Endothelial cell of umbilical vein (primary cell): ENCODE measurements around the gene MAB21L2. TPM values are rescaled to one million over a fixed set of nuclear protein-coding genes. Genes with fewer than 3 reads are reported as not detected.

Source experiments
- BruUV-seq: library from RNA; stranded (reverse); fragments of 400-500 nt; replicated peaks from 2 replicates; lab custom pipeline; 2021; lab: Mats Ljungman, UMichigan
- CTCF ChIA-PET: fragments of 300-600, 350-600 bp; sonication (Branson Sonifier 250); formaldehyde crosslinking; loops from one replicate; lab custom pipeline; 2021; ENCODE audit warnings: antibody characterized with exemption, inconsistent platforms; lab: Charles Lee
- POLR2A ChIA-PET: fragments of 300-600, 350-600 bp; sonication (Branson Sonifier 250); formaldehyde crosslinking; loops from one replicate; lab custom pipeline; 2021; ENCODE audit warnings: antibody characterized with exemption, inconsistent platforms; lab: Charles Lee
- DNase-seq: peaks from one replicate; pipeline ENCODE4 v3.0.0-alpha.2; 2011; ENCODE audit warnings: low read depth, low spot score
- FAIRE-seq: peaks from 2 replicates; lab custom pipeline; 2011; peaks lifted over from hg19 to GRCh38; lab: Jason Lieb, UNC
- H2AFZ ChIP-seq: 2 replicates; pipeline ENCODE4 v1.6.0; 2012; ENCODE audit warnings: low read depth, low read length, control low read depth, inconsistent platforms
- H3K27ac ChIP-seq: 2 replicates; pipeline ENCODE4 v1.5.1; 2011; ENCODE audit warnings: low read depth, mild to moderate bottlenecking, control low read depth, low read length, moderate library complexity; ENCODE audit not compliant: insufficient read depth
- H3K27me3 ChIP-seq, 2 experiments: 2 replicates each; pipeline versions ENCODE4 v1.6.0 to v1.6.1; 2011; ENCODE audit warnings: low read length in 2 of 2, mixed read lengths in 1 of 2; ENCODE audit not compliant: control insufficient read depth in 2 of 2, insufficient read depth in 2 of 2
- H3K36me3 ChIP-seq, 2 experiments: 2 replicates in 1 of 2; 3 replicates in 1 of 2; pipeline ENCODE4 v1.5.1; 2011; ENCODE audit warnings: low read length in 2 of 2, mild to moderate bottlenecking in 1 of 2, moderate library complexity in 1 of 2; ENCODE audit not compliant: control insufficient read depth in 2 of 2, insufficient read depth in 2 of 2; ENCODE audit errors: extremely low read depth in 1 of 2
- H3K4me1 ChIP-seq: 3 replicates; pipeline ENCODE4 v1.5.1; 2011; ENCODE audit warnings: mild to moderate bottlenecking, low read length; ENCODE audit not compliant: control insufficient read depth, insufficient read depth; ENCODE audit errors: extremely low read depth
- H3K4me2 ChIP-seq: 2 replicates; pipeline ENCODE4 v1.6.1; 2011; ENCODE audit warnings: low read length, control low read depth, mixed read lengths; ENCODE audit not compliant: insufficient read depth
- H3K4me3 ChIP-seq, 3 experiments: fragments of 200-600 bp in 1 of 3; sonication (generic), shearing (Covaris generic) in 1 of 3; replicated peaks in 1 of 3; 2 replicates each; pipeline ENCODE4 v1.5.1; 2011 to 2016; ENCODE audit warnings: control low read depth in 3 of 3, low read length in 3 of 3, mild to moderate bottlenecking in 2 of 3, inconsistent platforms in 1 of 3, low read depth in 1 of 3, moderate library complexity in 1 of 3; ENCODE audit not compliant: insufficient read depth in 1 of 3
- H3K79me2 ChIP-seq: 2 replicates; pipeline ENCODE4 v1.6.0; 2012; ENCODE audit warnings: low read length, inconsistent platforms; ENCODE audit not compliant: control insufficient read depth, insufficient read depth
- H3K9ac ChIP-seq: replicated peaks from 2 replicates; pipeline ENCODE3; 2011; ENCODE audit warnings: low read length, control low read depth; ENCODE audit not compliant: insufficient read depth; ENCODE audit errors: extremely low read depth
- H3K9me1 ChIP-seq: replicated peaks from 3 replicates; pipeline ENCODE4 v1.6.0; 2011; ENCODE audit warnings: mild to moderate bottlenecking, low read length; ENCODE audit not compliant: control insufficient read depth, insufficient read depth; ENCODE audit errors: extremely low read depth
- H3K9me3 ChIP-seq: replicated peaks from 2 replicates; pipeline ENCODE4 v1.5.1; 2012; ENCODE audit warnings: low read length, inconsistent platforms; ENCODE audit not compliant: control insufficient read depth, insufficient read depth
- H4K20me1 ChIP-seq: replicated peaks from 2 replicates; pipeline ENCODE3; 2011; ENCODE audit warnings: mild to moderate bottlenecking, low read length; ENCODE audit not compliant: control insufficient read depth, insufficient read depth; ENCODE audit errors: extremely low read depth
- EZH2 ChIP-seq: IDR thresholded peaks from 2 replicates; pipeline ENCODE4 v1.6.1; 2012; ENCODE audit warnings: borderline replicate concordance, low read depth, mild to moderate bottlenecking, moderate library complexity, low read length, inconsistent platforms; ENCODE audit not compliant: severe bottlenecking
- FOS ChIP-seq: IDR thresholded peaks from 2 replicates; pipeline ENCODE4 v1.6.1; 2011; ENCODE audit warnings: mild to moderate bottlenecking, low read length, moderate library complexity, borderline replicate concordance; ENCODE audit not compliant: insufficient read depth
- JUN ChIP-seq: IDR thresholded peaks from 2 replicates; pipeline ENCODE4 v1.6.1; 2011; ENCODE audit warnings: borderline replicate concordance, low read depth; ENCODE audit not compliant: insufficient read length, insufficient read depth
- MAX ChIP-seq: IDR thresholded peaks from 2 replicates; pipeline ENCODE4 v1.6.1; 2011; ENCODE audit not compliant: insufficient read depth, insufficient read length
- MYC ChIP-seq: IDR thresholded peaks from one replicate; pipeline ENCODE4 v1.6.1; 2011; ENCODE audit warnings: mild to moderate bottlenecking, low read depth, low read length
- POLR2A ChIP-seq: IDR thresholded peaks from 2 replicates; pipeline ENCODE4 v1.6.1; 2012; ENCODE audit warnings: low read depth, mild to moderate bottlenecking, control low read depth, low read length
- POLR2AphosphoS5 ChIP-seq: IDR thresholded peaks from 2 replicates; pipeline ENCODE4 v1.6.1; 2012; ENCODE audit warnings: low read depth, mild to moderate bottlenecking, control low read depth, low read length, moderate library complexity; ENCODE audit not compliant: insufficient read depth
- dilution Hi-C: fragments of 300-500 bp; cut with MboI; formaldehyde crosslinking; loops from one replicate; pipeline ENCODE4 v1.15.0; 2019; ENCODE audit warnings: low sequenced_read_pairs; ENCODE audit not compliant: extremely low pct_ligation_motif_present
- intact Hi-C: fragments of 100-400 bp; cut with micrococcal nuclease; formaldehyde crosslinking; loops from one replicate; pipeline ENCODE4 v1.10.0; 2022
- polyA plus RNA-seq, 4 experiments: library from polyadenylated mRNA; depleted of rRNA in 3 of 4; stranded (reverse) in 3 of 4; unstranded in 1 of 4; fragments of >200 nt; gene quantifications; 2 replicates each; pipeline versions ENCODE4 v1.2.1 to v1.2.3, GENCODE V29; 2011 to 2012; ENCODE audit warnings: missing spikeins in 1 of 4
- total RNA-seq: library from RNA; stranded (reverse); gene quantifications from 2 replicates; pipeline ENCODE4 v1.2.3, GENCODE V29; 2021

Gene MAB21L2
- total and polyA plus RNA-seq, 2 donors (not counting 3 experiments of a cell fraction or from before 2014, with no cell fraction given), result not detected

GRCh38 chr4:150582873-150583286 is 929 bp downstream of the MAB21L2 start:
- H3K27me3 ChIP-seq, result no peaks in the 10 kb centered on the region
- H3K36me3 ChIP-seq, result no peaks in the 10 kb centered on the region
- peak overlapping the region; percentile 12 for H2AFZ ChIP-seq
- no peaks in the 10 kb centered on the region for H3K79me2 ChIP-seq
- POLR2A ChIA-PET, result no interaction called here
- DNase-seq (no peak), FAIRE-seq (no peak)
- peak overlapping the region; percentile 6 for H3K4me2 ChIP-seq
- no TSS peak for BruUV-seq
- CTCF ChIA-PET, result interaction anchor here (1.6 kb wide), 1 partner anchor 11 kb away, joined by 4 read pairs; no protein-coding TSS in a partner anchor
- H4K20me1 ChIP-seq, result no peaks in the 10 kb centered on the region
- H3K9ac ChIP-seq, result no peak overlapping the region
- peak overlapping the region in 2 of 3 experiments; percentile 20 to 42 for H3K4me3 ChIP-seq
- dilution Hi-C loops (no loop called here), intact Hi-C loops (loop anchor here (5.0 kb wide), 2 partner anchors 276 to 586 kb away; no protein-coding TSS in a partner anchor)
- no peak overlapping the region for H3K27ac ChIP-seq
- no peaks in the 10 kb centered on the region for H3K4me1 ChIP-seq
- no peak for TF ChIP-seq MYC
- H3K9me3 ChIP-seq, result no peaks in the 10 kb centered on the region
- H3K9me1 ChIP-seq, result no peaks in the 10 kb centered on the region

GRCh38 chr4:150583287-150584110 is 1.5 kb downstream of the MAB21L2 start:
- DNase-seq, result peak; percentile 26
- Histone ChIP-seq H3K9me1 (no peaks in the 10 kb centered on the region), H2AFZ (peak overlapping the region; percentile 12), H3K36me3 (no peaks in the 10 kb centered on the region), H3K9ac (no peak overlapping the region), H3K27ac (no peak overlapping the region), H3K4me1 (no peaks in the 10 kb centered on the region), H4K20me1 (no peaks in the 10 kb centered on the region), H3K27me3 (no peaks in the 10 kb centered on the region), H3K4me3 (peak overlapping the region in 2 of 3 experiments; percentile 20 to 42), H3K4me2 (peak overlapping the region; percentile 6), H3K79me2 (no peaks in the 10 kb centered on the region), H3K9me3 (no peaks in the 10 kb centered on the region)
- dilution Hi-C loops (no loop called here), intact Hi-C loops (loop anchor here (5.0 kb wide), 2 partner anchors 276 to 586 kb away; no protein-coding TSS in a partner anchor)
- ChIA-PET CTCF (interaction anchor here (0.5 to 1.9 kb wide), 3 partner anchors 11 to 284 kb away, joined by 3 to 6 read pairs (median 4); no protein-coding TSS in a partner anchor), POLR2A (no interaction called here)
- peak; percentile 60 for FAIRE-seq
- BruUV-seq, result no TSS peak
- TF ChIP-seq JUN (no peak), POLR2AphosphoS5 (no peak), POLR2A (no peak), MAX (no peak), EZH2 (no peak), FOS (no peak)
